ENCODE measurements around the gene HIPK4. TPM values are rescaled to one million over a fixed set of nuclear protein-coding genes. Genes with fewer than 3 reads are reported as not detected.

The HIPK4 gene
- total and polyA plus RNA-seq, 9 of the 15 experiments (the other 6 are each of a cell fraction or from before 2014, with no cell fraction given) = 0.06 to 0.09 TPM; not detected in 7

DNA sequence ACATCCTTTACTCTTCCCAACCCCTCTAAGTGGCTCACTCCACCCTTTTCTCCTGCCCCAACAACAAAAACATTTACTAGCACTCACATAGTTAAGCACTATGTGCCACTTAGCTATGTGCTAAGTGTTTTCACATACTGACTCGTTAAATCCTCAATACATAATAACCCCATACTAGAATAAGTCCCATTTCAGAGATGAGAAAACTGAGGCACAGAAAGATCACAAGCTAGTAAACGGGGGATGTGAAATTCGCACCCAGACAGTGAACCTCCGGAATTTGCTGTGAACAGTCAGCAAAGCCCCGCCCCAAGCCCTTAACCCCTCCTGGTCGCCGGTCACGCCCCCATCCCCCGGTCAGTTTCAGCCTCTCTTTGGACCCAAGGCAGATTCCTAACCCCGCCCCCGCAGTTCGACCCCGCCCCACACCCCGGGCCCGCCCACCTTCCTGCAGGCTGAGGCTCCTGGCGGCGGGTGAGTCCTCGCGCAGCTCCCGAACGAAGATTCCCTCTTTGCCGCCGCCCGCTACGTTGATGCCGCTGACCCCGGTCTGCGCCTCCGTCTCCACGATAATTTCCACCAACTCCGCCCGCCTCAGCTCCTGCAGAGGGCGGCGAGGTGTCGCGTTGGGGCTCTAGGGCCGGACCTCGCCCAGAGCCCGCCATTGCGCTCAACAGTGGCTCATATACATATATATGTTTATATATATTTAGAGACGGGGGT is 13.4 kb upstream of the HIPK4 start (continued):
- TF ChIP-seq, protein P1, sequence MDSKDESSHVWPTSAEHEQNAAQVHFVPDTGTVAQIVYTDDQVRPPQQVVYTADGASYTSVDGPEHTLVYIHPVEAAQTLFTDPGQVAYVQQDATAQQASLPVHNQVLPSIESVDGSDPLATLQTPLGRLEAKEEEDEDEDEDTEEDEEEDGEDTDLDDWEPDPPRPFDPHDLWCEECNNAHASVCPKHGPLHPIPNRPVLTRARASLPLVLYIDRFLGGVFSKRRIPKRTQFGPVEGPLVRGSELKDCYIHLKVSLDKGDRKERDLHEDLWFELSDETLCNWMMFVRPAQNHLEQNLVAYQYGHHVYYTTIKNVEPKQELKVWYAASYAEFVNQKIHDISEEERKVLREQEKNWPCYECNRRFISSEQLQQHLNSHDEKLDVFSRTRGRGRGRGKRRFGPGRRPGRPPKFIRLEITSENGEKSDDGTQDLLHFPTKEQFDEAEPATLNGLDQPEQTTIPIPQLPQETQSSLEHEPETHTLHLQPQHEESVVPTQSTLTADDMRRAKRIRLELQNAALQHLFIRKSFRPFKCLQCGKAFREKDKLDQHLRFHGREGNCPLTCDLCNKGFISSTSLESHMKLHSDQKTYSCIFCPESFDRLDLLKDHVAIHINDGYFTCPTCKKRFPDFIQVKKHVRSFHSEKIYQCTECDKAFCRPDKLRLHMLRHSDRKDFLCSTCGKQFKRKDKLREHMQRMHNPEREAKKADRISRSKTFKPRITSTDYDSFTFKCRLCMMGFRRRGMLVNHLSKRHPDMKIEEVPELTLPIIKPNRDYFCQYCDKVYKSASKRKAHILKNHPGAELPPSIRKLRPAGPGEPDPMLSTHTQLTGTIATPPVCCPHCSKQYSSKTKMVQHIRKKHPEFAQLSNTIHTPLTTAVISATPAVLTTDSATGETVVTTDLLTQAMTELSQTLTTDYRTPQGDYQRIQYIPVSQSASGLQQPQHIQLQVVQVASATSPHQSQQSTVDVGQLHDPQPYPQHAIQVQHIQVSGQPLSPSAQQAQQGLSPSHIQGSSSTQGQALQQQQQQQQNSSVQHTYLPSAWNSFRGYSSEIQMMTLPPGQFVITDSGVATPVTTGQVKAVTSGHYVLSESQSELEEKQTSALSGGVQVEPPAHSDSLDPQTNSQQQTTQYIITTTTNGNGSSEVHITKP (IDR thresholded peaks at IDR 0.05; ENCODE audit: partially characterized antibody) = peak; percentile 2
- TF ChIP-seq POU5F1 (IDR thresholded peaks at IDR 0.05; ENCODE audit: borderline replicate concordance, low read depth, low read length, partially characterized antibody) = no peak
- peak; percentile 96 for TF ChIP-seq HDAC2 (IDR thresholded peaks at IDR 0.05)
- TF ChIP-seq, protein P2, sequence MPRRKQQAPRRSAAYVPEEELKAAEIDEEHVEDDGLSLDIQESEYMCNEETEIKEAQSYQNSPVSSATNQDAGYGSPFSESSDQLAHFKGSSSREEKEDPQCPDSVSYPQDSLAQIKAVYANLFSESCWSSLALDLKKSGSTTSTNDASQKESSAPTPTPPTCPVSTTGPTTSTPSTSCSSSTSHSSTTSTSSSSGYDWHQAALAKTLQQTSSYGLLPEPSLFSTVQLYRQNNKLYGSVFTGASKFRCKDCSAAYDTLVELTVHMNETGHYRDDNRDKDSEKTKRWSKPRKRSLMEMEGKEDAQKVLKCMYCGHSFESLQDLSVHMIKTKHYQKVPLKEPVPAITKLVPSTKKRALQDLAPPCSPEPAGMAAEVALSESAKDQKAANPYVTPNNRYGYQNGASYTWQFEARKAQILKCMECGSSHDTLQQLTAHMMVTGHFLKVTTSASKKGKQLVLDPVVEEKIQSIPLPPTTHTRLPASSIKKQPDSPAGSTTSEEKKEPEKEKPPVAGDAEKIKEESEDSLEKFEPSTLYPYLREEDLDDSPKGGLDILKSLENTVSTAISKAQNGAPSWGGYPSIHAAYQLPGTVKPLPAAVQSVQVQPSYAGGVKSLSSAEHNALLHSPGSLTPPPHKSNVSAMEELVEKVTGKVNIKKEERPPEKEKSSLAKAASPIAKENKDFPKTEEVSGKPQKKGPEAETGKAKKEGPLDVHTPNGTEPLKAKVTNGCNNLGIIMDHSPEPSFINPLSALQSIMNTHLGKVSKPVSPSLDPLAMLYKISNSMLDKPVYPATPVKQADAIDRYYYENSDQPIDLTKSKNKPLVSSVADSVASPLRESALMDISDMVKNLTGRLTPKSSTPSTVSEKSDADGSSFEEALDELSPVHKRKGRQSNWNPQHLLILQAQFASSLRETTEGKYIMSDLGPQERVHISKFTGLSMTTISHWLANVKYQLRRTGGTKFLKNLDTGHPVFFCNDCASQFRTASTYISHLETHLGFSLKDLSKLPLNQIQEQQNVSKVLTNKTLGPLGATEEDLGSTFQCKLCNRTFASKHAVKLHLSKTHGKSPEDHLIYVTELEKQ (CRISPR knock-in tag; IDR thresholded peaks at IDR 0.05) = no peak
- peak; percentile 100 for TF ChIP-seq BCOR (IDR thresholded peaks at IDR 0.05)
- TF ChIP-seq HDAC6 (IDR thresholded peaks at IDR 0.05; ENCODE audit: low read depth, low read length) = no peak
- TF ChIP-seq ZNF212 (CRISPR knock-in tag; IDR thresholded peaks at IDR 0.05) = no peak
- no peak for TF ChIP-seq ZNF444 (CRISPR knock-in tag; IDR thresholded peaks at IDR 0.05)
- TF ChIP-seq NBN (IDR thresholded peaks at IDR 0.05; ENCODE audit: low read depth) = peak; percentile 67
- peak; percentile 34; the same call in 1 of the 2 replicates for TF ChIP-seq HLTF (IDR thresholded peaks at IDR 0.05)
- TF ChIP-seq ATF1 (CRISPR knock-in tag; IDR thresholded peaks at IDR 0.05) = no peak
- peak; percentile 14; the same call in 1 of the 2 replicates for TF ChIP-seq ATF1 (tag; IDR thresholded peaks at IDR 0.05)
- TF ChIP-seq ZNF24 (IDR thresholded peaks at IDR 0.05) = peak; percentile 29; the same call in 1 of the 2 replicates
- peak; percentile 58; the same call in 1 of the 2 replicates for TF ChIP-seq ZNF12 (CRISPR knock-in tag; IDR thresholded peaks at IDR 0.05)
- TF ChIP-seq MAZ (CRISPR knock-in tag; conservative IDR thresholded peaks at IDR 0.05 in 1 of 2, IDR thresholded peaks at IDR 0.05 in 1 of 2) = 0 out of 4 replicates have a peak, but pooled peaks of 1 of the 2 experiments have one; percentile 40
- no peak for TF ChIP-seq MAFG (tag; conservative IDR thresholded peaks at IDR 0.05)
- TF ChIP-seq CEBPG (CRISPR knock-in tag; IDR thresholded peaks at IDR 0.05) = no peak
- TF ChIP-seq CEBPG (tag; conservative IDR thresholded peaks at IDR 0.05 in 1 of 2, IDR thresholded peaks at IDR 0.05 in 1 of 2) = no peak
- TF ChIP-seq PKNOX1 (IDR thresholded peaks at IDR 0.05) = peak; percentile 13; the same call in 1 of the 2 replicates
- TF ChIP-seq HNRNPLL (IDR thresholded peaks at IDR 0.05; ENCODE audit: low read depth, low read length, poor library complexity, severe bottlenecking) = peak; percentile 93

All from K562 (cell line).